ENCODE data around the gene GAL3ST3. TPM values are rescaled to one million over a fixed set of nuclear protein-coding genes. Genes with fewer than 3 reads are reported as not detected.

GAL3ST3 gene
- total RNA-seq, 3 donors from 2014 or later, result not detected

DNA sequence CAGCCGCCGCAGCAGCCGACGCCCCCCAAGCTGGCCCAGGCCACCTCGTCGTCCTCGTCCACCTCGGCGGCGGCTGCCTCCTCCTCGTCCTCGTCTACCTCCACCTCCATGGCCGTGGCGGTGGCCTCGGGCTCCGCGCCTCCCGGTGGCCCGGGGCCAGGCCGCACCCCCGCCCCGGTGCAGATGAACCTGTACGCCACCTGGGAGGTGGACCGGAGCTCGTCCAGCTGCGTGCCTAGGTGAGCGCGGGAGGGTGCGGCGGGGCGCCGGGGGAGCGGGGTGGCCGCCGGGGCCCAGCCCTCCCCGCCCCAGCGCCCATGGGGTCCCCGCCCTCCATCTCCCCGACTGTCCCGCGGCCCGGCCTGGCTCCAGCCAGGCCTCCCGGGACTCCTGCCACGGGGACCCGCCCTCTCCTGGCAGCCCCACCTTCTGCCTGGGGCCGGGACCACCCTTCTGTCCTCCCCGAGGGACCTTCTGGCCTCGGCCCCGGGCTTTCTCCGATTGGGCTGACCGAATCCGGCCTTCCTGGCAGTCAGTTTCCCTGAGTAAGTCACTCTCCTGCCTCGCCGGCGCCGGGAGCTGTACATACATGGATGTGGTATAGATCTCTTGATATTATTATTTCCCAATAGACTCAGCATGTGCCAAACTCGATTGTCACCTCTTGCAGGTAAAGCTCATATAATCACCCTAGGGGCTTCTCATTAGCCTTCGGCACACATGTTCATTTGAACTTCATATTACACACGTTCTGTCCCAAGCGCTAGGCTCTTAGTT, 21.8 kb upstream of the GAL3ST3 start:
- DNase-seq (peak; percentile 39 to 79 (median 66)), ATAC-seq (peak; percentile 40)
- intact Hi-C loops (cut with DNase I, micrococcal nuclease), result no loop called here
- Histone ChIP-seq H3K9me3 (no peaks in the 10 kb centered on the region), H3K4me1 (ENCODE audit: low read depth) (peaks cover 3% of the 10 kb centered on the region), H3K36me3 (ENCODE audit: low read depth) (no peaks in the 10 kb centered on the region), H3K4me3 (peak overlapping the region; percentile 56)
- TF ChIP-seq, protein P1, sequence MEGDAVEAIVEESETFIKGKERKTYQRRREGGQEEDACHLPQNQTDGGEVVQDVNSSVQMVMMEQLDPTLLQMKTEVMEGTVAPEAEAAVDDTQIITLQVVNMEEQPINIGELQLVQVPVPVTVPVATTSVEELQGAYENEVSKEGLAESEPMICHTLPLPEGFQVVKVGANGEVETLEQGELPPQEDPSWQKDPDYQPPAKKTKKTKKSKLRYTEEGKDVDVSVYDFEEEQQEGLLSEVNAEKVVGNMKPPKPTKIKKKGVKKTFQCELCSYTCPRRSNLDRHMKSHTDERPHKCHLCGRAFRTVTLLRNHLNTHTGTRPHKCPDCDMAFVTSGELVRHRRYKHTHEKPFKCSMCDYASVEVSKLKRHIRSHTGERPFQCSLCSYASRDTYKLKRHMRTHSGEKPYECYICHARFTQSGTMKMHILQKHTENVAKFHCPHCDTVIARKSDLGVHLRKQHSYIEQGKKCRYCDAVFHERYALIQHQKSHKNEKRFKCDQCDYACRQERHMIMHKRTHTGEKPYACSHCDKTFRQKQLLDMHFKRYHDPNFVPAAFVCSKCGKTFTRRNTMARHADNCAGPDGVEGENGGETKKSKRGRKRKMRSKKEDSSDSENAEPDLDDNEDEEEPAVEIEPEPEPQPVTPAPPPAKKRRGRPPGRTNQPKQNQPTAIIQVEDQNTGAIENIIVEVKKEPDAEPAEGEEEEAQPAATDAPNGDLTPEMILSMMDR (IDR thresholded peaks at IDR 0.05), result no peak

DNA sequence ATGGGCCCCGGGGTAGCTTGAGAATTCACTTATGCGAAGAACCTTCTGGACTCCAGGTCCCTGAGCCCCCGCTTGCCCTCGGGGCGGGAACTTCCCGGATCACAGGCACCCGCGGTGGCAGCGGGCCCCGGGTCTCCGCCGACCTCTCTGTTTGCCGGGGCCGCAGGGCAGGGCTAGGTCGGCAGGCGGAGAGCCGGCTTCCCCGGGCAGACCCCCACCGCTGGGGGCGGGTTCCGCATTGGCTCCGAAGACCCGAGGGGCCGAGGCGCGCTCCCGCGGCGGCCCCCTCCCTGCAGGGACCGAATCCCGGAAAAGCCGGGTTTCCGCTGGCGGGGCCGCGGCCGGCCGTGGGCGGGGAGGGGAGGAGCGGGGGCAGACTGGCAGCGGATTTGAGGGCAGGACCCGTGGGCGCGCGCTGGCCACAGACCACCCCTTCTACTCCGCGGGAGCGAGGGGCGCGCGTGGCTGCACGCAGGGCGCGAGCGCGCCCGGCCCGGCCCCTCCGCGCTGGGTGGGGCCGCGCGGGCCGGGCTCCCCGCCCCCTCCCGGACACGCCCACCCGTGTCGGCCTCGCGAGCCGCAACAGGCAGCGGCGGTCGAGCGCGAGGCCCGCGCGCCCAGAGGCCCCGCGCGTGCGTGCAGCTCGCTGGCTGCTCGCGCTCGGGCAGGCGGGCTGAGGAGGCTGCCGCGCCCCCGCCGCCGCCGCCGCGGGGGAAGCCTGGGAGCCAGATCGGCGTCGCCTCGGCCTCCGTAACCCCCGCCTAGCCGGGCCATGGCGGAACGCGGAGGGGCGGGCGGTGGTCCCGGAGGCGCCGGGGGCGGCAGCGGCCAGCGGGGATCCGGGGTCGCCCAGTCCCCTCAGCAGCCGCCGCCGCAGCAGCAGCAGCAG, 21.0 kb upstream of the GAL3ST3 start, which contains the start of gene PACS1:
Gene PACS1 (plus strand): TSS at position 558 of the 889 bp plus-strand sequence. CDS start 215 bp downstream, at position 773.
- ATAC-seq, result peak; percentile 83
- peak within 1 kb of the TSS; percentile 56 for H3K4me3 ChIP-seq
- H3K9me3 ChIP-seq, result no peaks in the 10 kb centered on the region
- TF ChIP-seq, protein P1 (IDR thresholded peaks at IDR 0.05), result no peak
- DNase-seq, result peak; percentile 68 to 92 (median 85)
- intact Hi-C loops (cut with DNase I, micrococcal nuclease), result no loop called here
- peaks cover 3% of the 10 kb centered on the region for H3K4me1 ChIP-seq (ENCODE audit: low read depth)
- H3K36me3 ChIP-seq (ENCODE audit: low read depth), result no peaks in the 10 kb centered on the region

DNA sequence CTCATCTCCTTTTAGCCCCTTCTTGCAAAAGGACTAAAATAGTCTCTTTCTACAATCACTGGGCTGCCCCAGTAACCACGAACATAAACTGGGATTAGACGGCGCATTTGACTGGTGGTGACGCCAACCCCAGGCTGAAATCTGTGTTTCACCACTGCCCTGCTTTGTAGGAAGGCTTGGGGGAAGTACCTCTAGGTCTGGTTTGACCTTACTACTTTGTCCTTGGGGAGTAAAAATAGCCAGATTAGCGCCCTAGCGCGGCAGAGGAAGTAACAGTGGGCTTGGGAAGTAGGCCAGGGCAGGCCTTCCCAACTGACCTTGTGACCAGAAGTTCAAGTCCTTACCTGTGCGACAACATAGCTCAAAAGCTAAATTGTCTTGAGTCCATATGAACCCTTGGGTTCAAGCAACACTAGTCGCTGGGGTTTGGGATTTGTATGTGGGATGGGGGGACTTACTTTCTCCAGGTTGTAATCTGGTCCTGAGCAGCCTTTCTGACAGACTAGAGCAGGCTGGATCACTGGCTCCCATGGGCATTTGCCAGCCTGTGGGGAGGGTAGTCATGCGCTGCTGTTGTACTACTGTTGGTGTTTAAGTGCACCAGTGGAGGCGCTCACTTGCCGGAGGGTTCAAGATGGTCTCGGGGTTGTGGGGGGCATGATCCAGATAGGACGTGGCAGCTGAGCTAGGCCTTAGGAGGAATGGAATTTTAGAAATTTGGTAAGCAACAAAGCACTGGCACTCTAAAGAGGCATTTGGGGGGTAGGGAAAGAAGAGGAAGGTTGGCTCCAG, 20.2 kb upstream of the GAL3ST3 start:
- Histone ChIP-seq H3K4me3 (no peak overlapping the region), H3K36me3 (ENCODE audit: low read depth) (no peaks in the 10 kb centered on the region), H3K4me1 (ENCODE audit: low read depth) (peaks cover 3% of the 10 kb centered on the region), H3K9me3 (no peaks in the 10 kb centered on the region)
- TF ChIP-seq, protein P1 (IDR thresholded peaks at IDR 0.05), result no peak
- DNase-seq, result peak in 2 of 3 donors; percentile 48
- ATAC-seq, result peak; percentile 27
- intact Hi-C loops (cut with DNase I, micrococcal nuclease), result no loop called here

GRCh38 chr11:66068154-66068821, 19.3 kb upstream of the GAL3ST3 start:
- no peaks in the 10 kb centered on the region for H3K36me3 ChIP-seq (ENCODE audit: low read depth)

More at GRCh38 chr11:66068154-66068821, 19.3 kb upstream of the GAL3ST3 start:
- H3K4me3 ChIP-seq, result no peak overlapping the region
- ATAC-seq, result peak; percentile 60
- intact Hi-C loops (cut with DNase I, micrococcal nuclease), result no loop called here
- TF ChIP-seq, protein P1 (IDR thresholded peaks at IDR 0.05), result peak; percentile 71
- peaks cover 3% of the 10 kb centered on the region for H3K4me1 ChIP-seq (ENCODE audit: low read depth)
- DNase-seq, result peak; percentile 79 to 84 (median 79)
- H3K9me3 ChIP-seq, result no peaks in the 10 kb centered on the region

Data from mucosa of descending colon (tissue), 3 donors.